H9 (cell line): ENCODE results near the gene BRAT1. TPM values are rescaled to one million over a fixed set of nuclear protein-coding genes. Genes with fewer than 3 reads are reported as not detected.

Experiments
- DNase-seq: peaks from one replicate; pipeline ENCODE4 v3.0.0-alpha.2; 2017
- H2AFZ ChIP-seq: one replicate; pipeline ENCODE4 v1.6.1; 2013; ENCODE audit warnings: mild to moderate bottlenecking, low read length, control low read depth, moderate library complexity
- H2AK5ac ChIP-seq: 2 replicates; pipeline ENCODE4 v1.6.1; 2013; ENCODE audit warnings: low read length, control low read depth, mixed read lengths; ENCODE audit not compliant: insufficient read length
- H2BK120ac ChIP-seq: one replicate; pipeline ENCODE4 v1.6.1; 2013; ENCODE audit warnings: low read depth, mild to moderate bottlenecking, low read length, control low read depth, inconsistent platforms; ENCODE audit not compliant: poor library complexity, severe bottlenecking
- H2BK12ac ChIP-seq: 2 replicates; pipeline ENCODE4 v1.6.1; 2013; ENCODE audit warnings: low read length, control low read depth, mixed read lengths, low read depth; ENCODE audit not compliant: insufficient read length
- H2BK15ac ChIP-seq: 2 replicates; pipeline ENCODE4 v1.6.1; 2013; ENCODE audit warnings: low read depth, low read length, control low read depth
- H2BK20ac ChIP-seq: one replicate; pipeline ENCODE4 v1.6.1; 2013; ENCODE audit warnings: low read depth, mild to moderate bottlenecking, low read length, control low read depth, inconsistent platforms; ENCODE audit not compliant: poor library complexity, severe bottlenecking
- H2BK5ac ChIP-seq: 2 replicates; pipeline ENCODE4 v1.6.1; 2013; ENCODE audit warnings: low read length, control low read depth, mixed read lengths; ENCODE audit not compliant: insufficient read length
- H3K14ac ChIP-seq: 2 replicates; pipeline ENCODE4 v1.6.1; 2013; ENCODE audit warnings: low read length, control low read depth; ENCODE audit not compliant: insufficient read depth
- H3K18ac ChIP-seq: 2 replicates; pipeline ENCODE4 v1.6.1; 2013; ENCODE audit warnings: low read depth, mild to moderate bottlenecking, mixed read lengths, low read length, control low read depth; ENCODE audit not compliant: insufficient read length
- H3K23ac ChIP-seq: 2 replicates; pipeline ENCODE4 v1.6.1; 2013; ENCODE audit warnings: low read length, control low read depth, mixed read lengths, low read depth; ENCODE audit not compliant: insufficient read length
- H3K23me2 ChIP-seq: 2 replicates; pipeline ENCODE4 v1.6.1; 2013; ENCODE audit warnings: low read depth, mild to moderate bottlenecking, mixed read lengths, low read length, control low read depth; ENCODE audit not compliant: insufficient read length, poor library complexity, severe bottlenecking
- H3K27ac ChIP-seq: 2 replicates; pipeline ENCODE4 v1.5.1; 2013; ENCODE audit warnings: low read length, control low read depth, mixed read lengths, low read depth; ENCODE audit not compliant: insufficient read length
- H3K27me3 ChIP-seq: 2 replicates; pipeline ENCODE4 v1.6.1; 2013; ENCODE audit warnings: low read length, control low read depth, inconsistent platforms; ENCODE audit not compliant: insufficient read depth
- H3K4ac ChIP-seq: 2 replicates; pipeline ENCODE4 v1.6.1; 2013; ENCODE audit warnings: low read depth, mild to moderate bottlenecking, control low read depth, inconsistent platforms, low read length, moderate library complexity
- H3K4me1 ChIP-seq: 2 replicates; pipeline ENCODE4 v1.6.1; 2013; ENCODE audit warnings: low read length, control low read depth, inconsistent platforms; ENCODE audit not compliant: insufficient read depth
- H3K4me2 ChIP-seq: 2 replicates; pipeline ENCODE4 v1.6.1; 2013; ENCODE audit warnings: low read length, control low read depth, mixed read lengths; ENCODE audit not compliant: insufficient read length, insufficient read depth
- H3K56ac ChIP-seq: 2 replicates; pipeline ENCODE4 v1.6.1; 2013; ENCODE audit warnings: low read depth, mild to moderate bottlenecking, mixed read lengths, low read length, control low read depth; ENCODE audit not compliant: insufficient read length
- H3K79me1 ChIP-seq: 2 replicates; pipeline ENCODE4 v1.6.1; 2013; ENCODE audit warnings: low read depth, mild to moderate bottlenecking, moderate library complexity, low read length, control low read depth, inconsistent platforms; ENCODE audit not compliant: insufficient read depth, poor library complexity, severe bottlenecking
- H3K79me2 ChIP-seq: 2 replicates; pipeline ENCODE4 v1.6.1; 2013; ENCODE audit warnings: low read length, control low read depth, inconsistent platforms; ENCODE audit not compliant: insufficient read depth
- H3K9ac ChIP-seq: 2 replicates; pipeline ENCODE4 v1.6.1; 2013; ENCODE audit warnings: low read length, control low read depth, mixed read lengths; ENCODE audit not compliant: insufficient read length; ENCODE audit errors: extremely low read depth
- H3K9me3 ChIP-seq: one replicate; pipeline ENCODE4 v1.6.1; 2013; ENCODE audit warnings: low read depth, low read length, inconsistent platforms; ENCODE audit not compliant: control insufficient read depth
- H3T11ph ChIP-seq: one replicate; pipeline ENCODE4 v1.6.1; 2013; ENCODE audit warnings: mild to moderate bottlenecking, low read length, control low read depth, inconsistent platforms
- H4K20me1 ChIP-seq: one replicate; pipeline ENCODE4 v1.6.1; 2013; ENCODE audit not compliant: control insufficient read depth, insufficient read length, insufficient read depth
- H4K5ac ChIP-seq: 2 replicates; pipeline ENCODE4 v1.6.1; 2013; ENCODE audit warnings: low read depth, mild to moderate bottlenecking, mixed read lengths, low read length, control low read depth; ENCODE audit not compliant: insufficient read length
- H4K8ac ChIP-seq: replicated peaks from 2 replicates; pipeline ENCODE4 v1.6.1; 2013; ENCODE audit warnings: low read length, control low read depth, mixed read lengths, low read depth; ENCODE audit not compliant: insufficient read length
- H4K91ac ChIP-seq: 2 replicates; pipeline ENCODE4 v1.6.1; 2013; ENCODE audit warnings: low read depth, mild to moderate bottlenecking, moderate library complexity, mixed read lengths, low read length, control low read depth; ENCODE audit not compliant: insufficient read length
- H3K27ac Mint-ChIP-seq, 3 experiments: 2 replicates in 2 of 3; 3 replicates in 1 of 3; pipeline ENCODE4 v1.8.0; 2020 to 2021; ENCODE audit warnings: mixed read lengths in 3 of 3, mild to moderate bottlenecking in 1 of 3, moderate library complexity in 1 of 3
- H3K27me3 Mint-ChIP-seq: 2 replicates; pipeline ENCODE4 v1.8.0; 2021; ENCODE audit warnings: low read depth, mild to moderate bottlenecking, moderate library complexity, mixed read lengths
- H3K36me3 Mint-ChIP-seq, 3 experiments: 2 replicates in 2 of 3; 3 replicates in 1 of 3; pipeline ENCODE4 v1.8.0; 2020 to 2021; ENCODE audit warnings: low read depth in 3 of 3, mixed read lengths in 3 of 3; ENCODE audit not compliant: insufficient read depth in 1 of 3
- H3K4me1 Mint-ChIP-seq, 2 experiments: 2 replicates each; pipeline ENCODE4 v1.8.0; 2020; ENCODE audit warnings: mixed read lengths in 2 of 2
- H3K4me3 Mint-ChIP-seq, 2 experiments: 2 replicates in 1 of 2; 3 replicates in 1 of 2; pipeline ENCODE4 v1.8.0; 2020 to 2021; ENCODE audit warnings: mild to moderate bottlenecking in 2 of 2, mixed read lengths in 2 of 2, moderate library complexity in 1 of 2
- H3K9me3 Mint-ChIP-seq, 2 experiments: 2 replicates in 1 of 2; 3 replicates in 1 of 2; pipeline ENCODE4 v1.8.0; 2020; ENCODE audit warnings: mild to moderate bottlenecking in 2 of 2, mixed read lengths in 2 of 2, moderate library complexity in 1 of 2
- WGBS: extraction: QIAGEN DNeasy Blood & Tissue Kit; methylation state at CpG from one replicate; pipeline ENCODE4 v1.1.7; 2013; ENCODE audit warnings: missing lambda C conversion rate, low lambda C conversion rate, mixed read lengths; ENCODE audit not compliant: insufficient read length; ENCODE audit errors: extremely low coverage; 5-methylcytosine and 5-hydroxymethylcytosine counted together
- total RNA-seq: library from RNA; stranded (reverse); gene quantifications from 2 replicates; pipeline ENCODE4 v1.2.1, GENCODE V29; 2021
- TF ChIP-seq, protein P1 (sequence below): fragments of 200-600 bp; sonication (generic); conservative IDR thresholded peaks from 3 replicates; pipeline ENCODE4 v1.8.0; 2021; ENCODE audit warnings: antibody characterized with exemption, mild to moderate bottlenecking

Gene BRAT1
- total RNA-seq, 1 experiment from 2014 or later: 41.2 TPM

DNA sequence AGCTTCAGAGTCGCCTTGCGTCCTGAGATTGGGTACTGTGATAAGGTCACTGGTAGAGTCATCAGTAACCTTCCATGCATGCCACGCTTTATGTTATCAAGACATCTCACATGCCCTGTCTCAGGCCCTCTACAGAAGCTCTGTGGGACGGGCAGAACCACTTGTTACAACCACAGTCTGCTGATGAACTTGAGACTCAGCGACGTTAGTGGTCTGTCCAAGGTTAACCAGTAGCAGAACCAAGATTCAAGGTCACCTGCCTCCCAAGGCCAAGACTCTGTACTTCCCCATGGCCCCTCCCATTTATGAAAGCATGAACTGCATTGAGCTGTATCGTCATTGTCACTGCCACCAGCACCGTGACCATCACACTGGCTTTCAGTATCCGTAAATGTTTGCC lies 18.4 kb upstream of the BRAT1 start:
- Histone ChIP-seq H2BK12ac (no peak overlapping the region), H4K20me1 (no peaks in the 10 kb centered on the region), H2AK5ac (no peak overlapping the region), H4K5ac (no peak overlapping the region), H3K9me3 (no peaks in the 10 kb centered on the region), H2BK120ac (no peak overlapping the region), H4K8ac (no peak overlapping the region), H3K18ac (no peak overlapping the region), H3T11ph (no peak overlapping the region), H3K23ac (no peak overlapping the region), H2BK20ac (no peak overlapping the region), H3K27me3 (no peaks in the 10 kb centered on the region), H3K56ac (no peak overlapping the region), H3K9ac (no peak overlapping the region), H3K27ac (no peak overlapping the region), H3K23me2 (no peaks in the 10 kb centered on the region), H2BK15ac (no peak overlapping the region), H3K4ac (no peak overlapping the region), H3K79me1 (no peaks in the 10 kb centered on the region), H3K4me1 (no peaks in the 10 kb centered on the region), H4K91ac (no peak overlapping the region), H3K79me2 (no peaks in the 10 kb centered on the region), H2AFZ (no peak overlapping the region), H3K4me2 (no peak overlapping the region), H2BK5ac (no peak overlapping the region), H3K14ac (no peak overlapping the region)
- Mint-ChIP-seq H3K27me3 (no peaks in the 10 kb centered on the region), H3K4me3 (no peak overlapping the region), H3K9me3 (peaks cover 0 to 3% of the 10 kb centered on the region in 2 experiments; a peak in 3 of 5 replicates), H3K27ac (no peak overlapping the region; a peak in 1 of 7 replicates), H3K4me1 (peaks cover 4 to 5% of the 10 kb centered on the region in 2 experiments; a peak in 2 of 4 replicates), H3K36me3 (peaks cover 0 to 3% (median 0%) of the 10 kb centered on the region in 3 experiments; a peak in 4 of 7 replicates)
- TF ChIP-seq, protein P1, sequence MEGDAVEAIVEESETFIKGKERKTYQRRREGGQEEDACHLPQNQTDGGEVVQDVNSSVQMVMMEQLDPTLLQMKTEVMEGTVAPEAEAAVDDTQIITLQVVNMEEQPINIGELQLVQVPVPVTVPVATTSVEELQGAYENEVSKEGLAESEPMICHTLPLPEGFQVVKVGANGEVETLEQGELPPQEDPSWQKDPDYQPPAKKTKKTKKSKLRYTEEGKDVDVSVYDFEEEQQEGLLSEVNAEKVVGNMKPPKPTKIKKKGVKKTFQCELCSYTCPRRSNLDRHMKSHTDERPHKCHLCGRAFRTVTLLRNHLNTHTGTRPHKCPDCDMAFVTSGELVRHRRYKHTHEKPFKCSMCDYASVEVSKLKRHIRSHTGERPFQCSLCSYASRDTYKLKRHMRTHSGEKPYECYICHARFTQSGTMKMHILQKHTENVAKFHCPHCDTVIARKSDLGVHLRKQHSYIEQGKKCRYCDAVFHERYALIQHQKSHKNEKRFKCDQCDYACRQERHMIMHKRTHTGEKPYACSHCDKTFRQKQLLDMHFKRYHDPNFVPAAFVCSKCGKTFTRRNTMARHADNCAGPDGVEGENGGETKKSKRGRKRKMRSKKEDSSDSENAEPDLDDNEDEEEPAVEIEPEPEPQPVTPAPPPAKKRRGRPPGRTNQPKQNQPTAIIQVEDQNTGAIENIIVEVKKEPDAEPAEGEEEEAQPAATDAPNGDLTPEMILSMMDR: no peak
- DNase-seq: no peak
- no CpG with 5 or more reads among the region's 9 CpGs for WGBS
